ENCODE results near the gene MEAF6.
A peak's percentile ranks its signal among the peaks of the same experiment; 100 is the strongest.

Gene MEAF6

GRCh38 chr1:37448691-37449417 is 65.7 kb downstream of the MEAF6 start:
- H3K27ac ChIP-seq = peak overlapping the region; percentile 51
- no peak for TF ChIP-seq CTCF (conservative IDR thresholded peaks at IDR 0.05)

GRCh38 chr1:37448185-37448584 is 66.4 kb downstream of the MEAF6 start:
- no peak for TF ChIP-seq CTCF (conservative IDR thresholded peaks at IDR 0.05)

GRCh38 chr1:37446874-37447273 is 67.7 kb downstream of the MEAF6 start:
- no peak for TF ChIP-seq CTCF (conservative IDR thresholded peaks at IDR 0.05)
- H3K27ac ChIP-seq = no peak overlapping the region

More at GRCh38 chr1:37448185-37448584, 66.4 kb downstream of the MEAF6 start:
- no peak overlapping the region for H3K27ac ChIP-seq

GRCh38 chr1:37442644-37443043 is 71.9 kb downstream of the MEAF6 start:
- no peak for TF ChIP-seq CTCF (conservative IDR thresholded peaks at IDR 0.05)
- no peak overlapping the region for H3K27ac ChIP-seq
